Iris pigment epithelial cell (primary cell): Measurements from ENCODE around the gene ABCC3.
"Not testable (repeated sequence)": the region's sequence is repeated elsewhere in the genome, so short reads cannot be mapped to it uniquely, and the experiment has no call there.

Source experiments
- DNase-seq: peaks from one replicate; pipeline ENCODE4 v3.0.0-alpha.2; 2011; ENCODE audit warnings: low read depth

The ABCC3 gene

DNA sequence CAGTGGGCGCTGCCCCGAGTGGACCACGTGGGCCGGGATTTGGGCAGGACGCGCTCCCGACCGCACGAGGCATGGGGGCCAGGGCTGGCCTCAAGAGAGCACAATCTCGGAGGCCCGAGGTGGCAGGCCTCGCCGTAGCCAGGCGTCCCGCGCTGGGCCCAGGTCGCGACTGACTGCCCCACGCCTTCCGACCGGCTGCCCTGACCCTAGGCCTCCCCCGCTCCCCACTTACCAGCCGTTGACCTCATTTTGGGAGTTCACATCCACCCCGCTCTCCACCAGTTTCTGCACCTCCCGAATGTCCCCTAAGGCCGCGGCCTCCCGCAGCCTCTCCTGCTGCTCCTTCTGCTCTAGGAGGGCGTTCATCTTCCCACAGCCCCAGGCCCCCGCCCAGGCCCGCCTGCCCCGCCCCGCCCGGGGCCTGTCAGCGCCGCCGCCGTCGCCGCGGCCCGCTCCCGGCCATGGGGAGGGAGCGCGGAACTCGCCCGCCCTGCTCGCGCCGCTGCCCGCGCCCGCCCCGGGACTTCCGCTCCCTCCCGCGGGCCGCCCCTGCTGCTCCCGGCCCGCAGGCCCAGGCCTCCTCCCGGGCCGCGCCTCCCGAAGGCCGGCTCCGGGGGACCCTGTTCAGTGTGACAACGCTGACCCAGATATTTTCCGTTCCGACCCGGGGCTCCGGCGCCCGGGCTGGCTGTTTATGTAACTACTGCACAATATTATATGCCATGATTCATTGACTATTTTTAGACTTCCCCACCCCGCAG, 72.8 kb downstream of the ABCC3 start, which contains the start of gene ANKRD40:
TSS of gene ANKRD40 (minus strand) at position 626 of the 761 bp plus-strand sequence. CDS start at position 366, 260 bp downstream.
- peak; percentile 92 for DNase-seq

DNA sequence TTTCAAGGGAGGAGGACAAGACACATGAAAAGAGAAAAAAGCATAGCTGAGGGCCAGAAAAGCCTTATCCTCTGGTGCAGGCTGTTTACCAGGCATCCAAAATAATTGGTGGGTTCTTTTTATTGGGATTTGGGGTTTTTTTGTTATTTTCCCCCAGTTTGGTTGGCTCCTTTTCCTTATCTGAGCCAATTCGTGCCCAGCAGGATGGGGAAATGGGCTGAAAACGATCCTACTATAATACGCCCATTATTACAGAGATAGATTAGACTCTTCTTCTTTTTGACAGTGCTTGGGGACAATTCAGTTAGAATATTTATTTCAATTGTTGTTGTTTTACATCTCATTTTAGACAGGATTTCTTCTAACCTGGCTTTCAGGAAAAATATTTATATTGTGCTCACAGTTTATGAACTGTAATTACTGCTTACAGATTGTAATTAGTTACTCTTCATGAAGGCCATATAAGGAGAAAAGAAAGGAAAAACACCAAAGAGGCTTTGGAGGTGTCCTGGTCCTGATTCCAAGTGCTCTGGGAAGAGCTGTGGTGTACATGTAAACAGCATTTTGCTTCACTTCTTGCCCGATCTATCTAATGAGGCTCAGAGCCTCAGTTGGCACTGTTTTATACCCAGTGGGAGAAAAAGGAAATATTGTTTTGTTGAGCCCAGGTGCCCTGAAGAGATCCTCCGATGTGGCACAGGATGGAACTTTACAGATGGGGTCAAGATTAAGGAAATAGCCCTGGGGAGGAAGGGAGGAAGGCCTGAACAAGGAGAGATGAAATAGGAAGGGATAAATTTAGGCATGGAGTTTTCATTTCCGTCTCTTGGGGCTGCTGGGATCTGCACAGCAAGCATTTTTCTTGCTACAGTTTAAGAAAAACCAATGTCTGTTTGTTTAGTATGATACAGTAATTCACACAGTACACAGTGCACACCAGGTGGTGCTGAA, 73.6 kb downstream of the ABCC3 start:
- peak; percentile 15 for DNase-seq

DNA sequence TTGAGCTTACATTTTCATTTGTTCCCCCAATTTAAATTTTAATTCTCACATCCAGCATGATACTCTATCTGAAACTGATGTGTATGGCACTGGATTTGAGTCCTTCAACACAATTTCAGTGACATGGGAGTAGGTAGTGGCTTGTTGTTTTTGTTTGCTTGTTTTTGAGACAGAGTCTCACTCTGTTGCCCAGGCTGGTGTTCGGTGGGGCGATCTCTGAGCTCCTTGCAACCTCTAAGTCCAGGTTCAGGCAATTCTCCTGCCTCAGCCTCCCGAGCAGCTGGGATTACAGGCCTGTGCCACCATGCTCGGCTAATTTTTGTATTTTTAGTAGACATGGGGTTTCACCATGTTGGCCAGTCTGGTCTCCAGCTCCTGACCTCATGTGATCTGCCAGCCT, 74.4 kb downstream of the ABCC3 start:
- DNase-seq = not testable (repeated sequence)

DNA sequence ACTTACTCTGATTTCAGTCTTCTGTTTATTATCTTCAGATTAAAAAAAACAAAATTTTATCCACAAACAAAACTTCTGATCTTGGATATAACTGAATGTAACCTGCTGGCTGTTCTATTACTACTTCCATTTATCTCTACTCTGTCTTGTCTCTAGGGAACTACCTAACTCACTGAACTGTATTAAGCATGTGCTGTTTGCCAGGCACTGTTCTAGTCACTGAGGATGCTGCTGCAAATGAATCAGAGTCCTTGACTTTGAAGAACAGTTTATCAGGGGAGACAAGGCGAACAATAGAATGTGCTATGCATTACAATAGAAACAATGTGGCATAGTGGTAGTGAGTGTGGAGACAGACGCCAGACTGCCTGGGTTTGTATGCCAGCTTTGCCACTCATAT, 75.3 kb downstream of the ABCC3 start:
- no peak for DNase-seq

DNA sequence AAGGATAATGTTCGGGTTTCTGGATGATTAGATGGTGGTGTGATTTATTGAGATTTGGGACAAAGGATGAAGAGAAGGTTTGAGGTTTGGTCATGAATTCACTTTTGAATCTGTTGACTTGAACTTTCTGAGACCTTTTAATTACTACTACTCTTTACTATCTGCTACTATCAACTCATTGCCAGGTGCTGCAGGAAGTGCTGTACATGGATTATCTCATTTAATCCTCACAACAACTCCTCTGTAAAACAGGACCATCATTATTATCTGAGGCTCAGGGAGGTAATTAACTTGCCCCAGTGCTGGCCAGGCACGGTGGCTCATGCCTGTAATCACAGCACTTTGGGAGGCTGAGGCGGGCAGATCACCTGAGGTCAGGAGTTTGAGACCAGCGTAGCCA, 76.0 kb downstream of the ABCC3 start:
- DNase-seq = no peak

DNA sequence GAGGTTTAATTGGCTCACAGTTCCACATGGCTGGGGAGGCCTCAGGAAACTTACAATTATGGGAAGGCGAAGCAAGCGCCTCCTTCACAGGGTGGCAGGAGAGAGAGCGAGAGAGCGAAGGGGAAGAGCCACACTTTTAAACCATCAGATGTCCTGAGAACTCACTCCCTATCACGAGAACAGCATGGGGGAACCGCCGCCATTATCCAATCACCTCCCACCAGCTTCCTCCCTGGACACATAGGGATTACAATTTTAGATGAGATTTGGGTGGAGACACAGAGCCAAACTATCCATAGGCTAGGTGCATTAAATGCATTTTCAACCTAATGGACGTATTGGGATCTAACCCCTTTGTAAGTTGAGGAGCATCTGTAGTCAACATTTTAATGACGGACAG, 78.0 kb downstream of the ABCC3 start:
- DNase-seq = no peak

DNA sequence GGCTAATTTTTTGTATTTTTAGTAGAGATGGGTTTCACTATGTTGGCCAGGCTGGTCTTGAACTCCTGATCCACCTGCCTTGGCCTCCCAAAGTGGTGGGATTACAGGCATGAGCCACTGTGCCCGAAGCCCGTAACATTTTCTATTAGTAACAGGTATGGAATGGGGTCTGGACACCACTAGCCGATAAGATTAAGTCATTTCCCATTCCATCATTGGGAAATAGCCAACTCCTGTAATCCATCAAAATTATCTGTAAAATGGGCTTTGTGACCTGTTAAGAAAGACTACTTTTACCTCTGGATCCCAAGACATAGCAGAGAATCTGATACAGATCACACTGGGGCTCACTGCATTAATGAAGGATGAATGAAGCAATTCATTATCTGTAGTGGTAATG, 80.8 kb downstream of the ABCC3 start:
- peak; percentile 21 for DNase-seq

DNA sequence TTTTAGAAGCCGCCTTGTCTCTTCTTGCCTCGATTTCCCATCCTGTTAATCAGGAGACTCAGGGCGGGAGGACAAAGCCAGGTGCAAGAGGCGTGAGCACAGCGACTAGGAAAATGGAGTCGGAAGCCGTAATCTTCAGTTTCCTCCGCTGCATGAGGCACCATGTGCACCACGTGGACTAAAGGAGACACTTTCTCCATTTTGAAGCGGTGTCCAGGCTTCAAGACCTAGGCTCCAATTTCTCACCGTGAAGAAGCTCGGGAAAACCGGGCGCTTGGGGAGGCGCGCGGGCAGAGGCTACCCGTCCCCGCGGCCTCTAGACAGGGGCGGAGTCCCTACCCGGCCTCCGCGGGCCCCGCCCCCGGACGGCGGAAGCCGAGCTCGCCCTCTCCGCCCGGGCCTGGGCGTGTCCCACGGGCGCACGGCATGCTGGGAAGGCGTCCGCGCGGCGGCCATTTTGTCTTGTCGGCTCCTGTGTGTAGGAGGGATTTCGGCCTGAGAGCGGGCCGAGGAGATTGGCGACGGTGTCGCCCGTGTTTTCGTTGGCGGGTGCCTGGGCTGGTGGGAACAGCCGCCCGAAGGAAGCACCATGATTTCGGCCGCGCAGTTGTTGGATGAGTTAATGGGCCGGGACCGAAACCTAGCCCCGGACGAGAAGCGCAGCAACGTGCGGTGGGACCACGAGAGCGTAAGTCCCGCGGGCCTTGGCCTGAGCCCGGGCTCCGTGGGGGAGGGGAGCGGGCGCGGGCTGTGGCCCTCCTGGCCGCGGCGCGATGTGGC, 84.7 kb downstream of the ABCC3 start, which contains the start of gene LUC7L3:
TSS of gene LUC7L3 (plus strand) at position 460 of the 780 bp plus-strand sequence. CDS start at position 590, 130 bp downstream.
- peak; percentile 94 for DNase-seq

DNA sequence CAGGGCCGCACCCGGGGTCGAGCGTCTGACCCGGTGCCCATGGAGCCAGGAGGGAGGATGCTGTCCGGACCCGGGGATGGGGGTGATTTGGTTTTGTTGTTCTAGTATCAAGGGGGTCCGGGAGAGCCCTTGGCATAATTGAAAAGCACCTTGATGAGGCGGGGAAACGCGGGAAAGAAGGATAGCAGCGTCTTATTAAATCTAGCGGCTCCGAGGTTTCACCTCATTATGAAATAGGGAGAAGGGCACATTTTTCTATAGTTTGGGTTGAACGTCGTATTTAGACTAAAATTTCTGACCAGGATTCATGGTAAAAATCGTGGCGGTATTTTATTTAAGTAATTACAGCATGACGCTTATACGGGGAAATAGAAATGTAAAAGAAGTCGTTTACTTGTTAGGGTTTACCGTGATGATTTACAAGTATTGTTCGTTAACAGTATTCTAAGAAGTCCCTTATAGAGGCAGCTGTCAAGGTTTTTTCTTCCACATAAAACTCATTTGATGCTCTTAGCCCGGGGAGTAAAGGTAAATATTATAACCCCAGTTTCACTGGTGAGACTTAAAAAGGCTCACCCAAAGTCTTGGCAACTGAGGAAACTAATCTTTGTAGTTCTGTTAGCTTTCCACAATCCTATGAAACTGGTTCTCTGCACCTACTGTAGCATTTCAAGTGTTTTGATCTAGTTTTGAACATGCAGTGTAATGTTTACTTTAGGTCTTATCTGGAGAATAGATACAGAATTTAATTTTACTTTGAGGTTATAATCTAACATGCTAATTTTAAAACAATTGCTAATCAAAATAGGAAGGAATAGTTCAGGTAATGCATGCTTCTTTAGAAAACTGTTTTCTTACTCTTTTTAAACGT, 85.5 kb downstream of the ABCC3 start:
- no peak for DNase-seq

DNA sequence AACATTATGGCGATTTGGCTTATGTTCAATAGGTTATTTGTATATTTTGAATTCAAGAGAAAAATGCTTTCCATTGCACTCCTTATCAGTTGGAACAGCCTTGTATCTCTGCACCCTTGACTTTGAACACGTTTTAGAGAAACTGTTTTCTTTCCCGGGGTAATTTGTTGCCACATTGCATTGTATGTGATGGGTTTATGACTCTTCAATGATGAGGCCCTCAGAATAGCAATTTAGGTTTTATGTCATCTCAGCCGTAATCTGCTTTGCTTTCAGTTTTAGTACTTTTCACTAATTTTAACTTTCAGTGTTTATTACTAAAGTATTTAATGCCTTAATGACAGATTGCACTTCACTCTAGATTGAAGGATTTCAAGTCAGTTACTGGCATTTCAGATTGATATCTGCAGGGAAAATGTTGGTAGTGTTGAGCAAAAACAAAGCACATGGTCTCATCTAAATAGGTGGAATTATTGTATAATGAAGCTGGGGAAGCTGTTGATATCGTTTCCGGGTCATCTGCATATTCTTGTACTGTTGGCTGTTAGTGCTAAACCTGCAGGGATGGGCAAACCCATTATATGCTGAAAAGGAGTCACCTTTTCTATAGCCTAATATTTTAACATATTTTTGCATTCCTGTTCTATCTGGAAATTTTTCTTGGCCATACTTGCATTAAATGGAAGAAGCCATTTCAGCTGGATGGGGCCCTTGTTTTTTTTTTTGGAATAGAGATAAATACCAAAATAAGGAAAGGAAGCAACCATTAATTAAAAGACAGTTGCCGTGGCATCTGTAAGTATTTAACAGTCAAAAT, 86.7 kb downstream of the ABCC3 start:
- no peak for DNase-seq

DNA sequence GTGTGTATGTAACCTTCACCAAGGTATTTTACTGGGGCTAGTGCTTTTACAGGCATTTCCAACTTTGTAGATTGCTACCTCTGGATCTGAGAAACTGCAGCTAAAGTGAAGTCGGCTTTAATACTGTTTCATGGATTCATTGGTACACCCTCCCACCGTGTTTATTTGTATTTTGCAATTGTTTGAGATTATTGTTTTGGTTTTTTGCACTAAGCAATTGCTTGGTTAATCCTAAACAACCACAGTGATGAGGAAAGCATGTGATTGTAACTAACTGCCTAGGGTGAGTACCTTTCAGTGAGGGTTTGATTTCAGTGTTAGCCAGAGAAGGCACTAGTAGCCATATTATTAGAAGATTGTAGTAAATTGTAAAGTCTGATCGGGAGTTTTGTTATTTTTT, 88.1 kb downstream of the ABCC3 start:
- DNase-seq = peak; percentile 13

DNA sequence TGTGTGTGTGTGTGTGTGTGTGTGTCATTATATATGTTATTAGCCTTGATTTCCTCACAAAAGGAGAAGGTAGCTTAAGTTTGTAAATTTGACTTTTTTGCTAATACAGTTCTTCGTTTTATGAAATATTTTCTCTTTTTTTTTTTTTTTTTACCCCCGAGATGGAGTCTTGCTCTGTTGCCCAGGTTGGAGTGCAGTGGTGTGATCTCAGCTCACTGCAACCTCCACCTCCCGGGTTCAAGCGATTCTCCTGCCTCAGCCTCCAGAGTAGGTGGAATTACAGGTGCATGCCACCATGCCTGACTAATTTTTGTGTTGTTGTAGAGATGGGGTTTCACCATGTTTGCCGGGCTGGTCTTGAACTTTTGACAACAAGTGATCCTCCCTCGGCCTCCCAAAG, 89.9 kb downstream of the ABCC3 start:
- DNase-seq = not testable (repeated sequence)

DNA sequence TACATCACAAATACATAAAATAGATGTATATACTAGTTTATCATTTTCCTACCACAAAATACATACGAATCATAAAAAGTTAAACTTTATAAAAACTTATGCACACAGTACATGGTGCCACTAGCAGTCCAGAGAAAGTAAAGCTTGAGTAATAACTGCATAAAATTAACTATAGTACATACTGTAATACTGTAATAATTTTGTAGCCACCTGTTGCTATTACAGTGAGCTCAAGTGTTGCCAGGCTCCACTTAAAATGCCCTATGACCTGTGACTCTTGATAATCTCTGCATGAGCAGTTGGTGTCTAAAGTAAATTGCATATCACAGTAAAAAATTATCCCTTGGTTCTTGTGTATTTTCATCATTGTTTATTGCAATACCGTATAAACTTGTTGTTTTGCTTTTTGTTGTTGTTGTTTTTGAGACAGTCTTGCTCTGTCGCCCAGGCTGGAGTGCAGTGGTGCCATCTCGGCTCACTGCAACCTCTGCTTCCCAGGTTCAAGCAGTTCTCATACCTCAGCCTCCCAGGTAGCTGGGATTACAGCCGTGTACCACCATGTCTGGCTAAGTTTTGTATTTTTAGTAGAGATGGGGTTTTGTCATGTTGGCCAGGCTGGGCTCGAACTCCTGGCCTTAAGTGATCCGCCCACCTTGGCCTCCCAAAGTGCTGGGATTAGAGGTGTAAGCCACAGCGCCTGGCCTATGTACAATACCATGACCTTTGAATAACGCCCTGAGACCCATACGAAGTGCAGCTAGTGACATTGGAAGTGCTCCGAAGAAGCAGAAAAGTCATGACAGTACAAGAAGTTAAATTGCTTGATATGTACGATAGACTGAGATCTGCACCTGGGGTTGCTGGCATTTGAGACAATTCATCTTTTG, 91.3 kb downstream of the ABCC3 start:
- DNase-seq = no peak

DNA sequence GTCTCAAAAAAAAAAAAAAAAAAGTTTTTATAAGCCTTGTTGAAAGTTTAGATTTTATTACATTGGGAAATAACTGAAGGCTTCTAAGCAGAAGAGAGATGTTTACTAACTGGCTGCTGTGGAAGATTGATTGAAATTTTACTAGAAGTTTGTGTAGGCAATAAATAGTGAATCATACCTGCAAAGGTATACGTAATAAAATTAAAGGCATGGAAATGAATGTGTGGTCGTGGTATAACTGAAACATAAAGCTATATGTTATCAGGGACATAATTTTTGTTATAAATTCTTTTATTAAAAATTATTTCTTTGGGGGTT, 93.4 kb downstream of the ABCC3 start:
- DNase-seq = no peak

DNA sequence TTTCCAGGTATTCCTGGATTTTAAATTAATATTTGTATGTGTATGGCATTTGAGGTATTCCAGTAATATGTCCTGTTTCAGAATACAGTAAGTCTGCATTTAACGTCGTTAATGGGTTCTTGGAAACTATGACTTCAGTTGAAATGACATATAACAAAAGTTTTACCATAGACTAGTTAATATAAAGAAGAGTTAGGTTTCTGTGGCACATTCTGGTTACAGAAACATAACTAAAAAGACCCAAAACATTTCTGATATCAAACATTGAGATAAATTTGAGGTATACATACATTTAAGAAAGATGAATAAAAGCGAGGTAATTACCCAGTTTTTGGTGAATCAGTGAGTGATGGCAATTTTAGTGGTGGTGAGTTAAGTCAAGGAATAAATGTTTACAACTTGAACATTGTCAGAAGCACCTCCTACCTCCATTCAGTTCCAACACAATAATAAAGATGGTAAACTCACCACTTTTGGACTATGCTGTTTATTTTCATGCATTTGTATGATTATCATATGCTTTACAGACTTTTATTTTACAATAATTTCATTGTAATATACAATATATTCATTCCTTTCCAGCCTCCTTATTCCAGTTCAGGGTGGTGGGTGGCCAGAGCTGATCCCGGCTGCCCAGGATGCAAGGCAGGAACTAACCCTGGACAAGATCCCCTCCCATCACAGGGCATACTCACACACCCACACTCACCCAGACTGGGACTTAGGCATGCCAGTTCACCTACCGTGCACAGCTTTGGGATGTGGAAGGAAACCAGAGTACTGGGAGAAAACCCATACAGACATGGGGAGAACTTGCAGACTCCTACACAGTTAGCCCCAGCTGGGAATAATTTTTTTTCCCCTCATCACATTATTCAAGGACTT, 94.4 kb downstream of the ABCC3 start:
- no peak for DNase-seq

DNA sequence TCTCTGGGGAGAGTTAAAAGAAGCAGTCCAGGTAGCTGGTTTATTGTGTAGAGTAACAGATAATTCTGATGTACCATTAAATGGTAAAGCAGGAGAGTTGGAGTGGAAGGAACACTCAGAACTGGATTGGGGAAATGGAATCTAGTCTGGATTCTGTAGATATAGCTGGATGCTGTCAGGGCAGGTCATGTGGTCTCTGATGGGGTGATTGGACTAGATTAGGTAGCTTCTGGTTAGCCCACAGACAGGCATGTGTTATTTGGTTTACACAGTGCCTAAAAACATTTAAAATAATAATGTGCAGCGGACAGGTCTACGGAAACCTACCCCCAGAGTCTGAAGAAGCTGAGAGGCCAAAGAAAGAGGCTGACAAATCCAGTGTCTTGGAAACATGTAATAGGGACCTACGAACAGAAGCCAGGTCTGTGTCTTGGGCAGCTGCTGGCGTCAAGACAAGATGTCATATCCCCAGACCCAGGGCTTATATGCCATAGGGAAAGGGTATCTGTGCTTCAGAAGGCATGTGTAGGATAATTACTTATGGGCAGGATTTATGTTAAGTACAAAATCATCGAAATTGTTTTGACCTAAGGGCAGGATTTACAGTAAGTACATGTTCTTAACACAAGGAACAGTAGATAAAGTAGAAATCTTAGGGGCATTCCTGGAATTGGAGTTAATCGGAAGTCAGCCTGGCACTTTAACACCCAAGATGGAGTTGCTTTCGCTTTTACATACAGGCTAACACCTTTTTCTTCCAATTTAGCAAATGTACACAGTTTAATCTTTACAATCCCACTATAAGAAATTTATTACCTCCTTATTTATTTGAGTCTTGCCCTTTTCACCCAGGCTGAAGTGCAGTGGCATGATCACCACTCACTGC, 97.1 kb downstream of the ABCC3 start:
- DNase-seq = no peak

DNA sequence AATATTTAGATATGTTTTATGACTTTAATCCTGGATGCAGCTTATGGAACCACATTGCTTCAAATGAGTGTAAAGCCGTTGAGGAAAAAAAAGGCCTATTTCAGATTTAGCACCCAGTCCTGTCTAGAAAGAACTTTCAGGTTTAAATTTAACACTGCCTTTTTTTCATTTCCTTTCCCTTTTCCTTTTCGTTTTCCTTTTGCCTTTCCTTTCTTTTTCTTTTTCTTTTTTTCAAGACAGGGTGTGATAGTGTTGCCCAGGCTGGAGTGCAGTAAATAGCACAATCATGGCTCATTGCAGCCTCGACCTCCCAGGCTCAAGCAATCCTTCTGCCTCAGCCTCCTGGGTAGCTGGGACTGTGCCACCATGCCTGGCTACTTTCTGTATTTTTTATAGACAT, 100.6 kb downstream of the ABCC3 start:
- no peak for DNase-seq
